ENCODE measurements around the gene PRAMEF11. TPM values are rescaled to one million over a fixed set of nuclear protein-coding genes. Genes with fewer than 3 reads are reported as not detected.
"Not testable (repeated sequence)": the region's sequence is repeated elsewhere in the genome, so short reads cannot be mapped to it uniquely, and the experiment has no call there.

The PRAMEF11 gene
- total and polyA plus RNA-seq, 2 donors (not counting 3 experiments of a cell fraction or from before 2014, with no cell fraction given): not detected

GRCh38 chr1:12798911-12799310 is 32.3 kb downstream of the PRAMEF11 start:
- no peak overlapping the region for H3K27ac ChIP-seq (ENCODE audit: insufficient read depth, low read depth, low read length)
- no peaks in the 10 kb centered on the region for H3K4me1 ChIP-seq (ENCODE audit: control insufficient read depth, extremely low read depth, insufficient read depth, low read length)
- no peak for DNase-seq (ENCODE audit: low read depth, low spot score)
- H3K36me3 ChIP-seq (ENCODE audit: control insufficient read depth in 2 of 2, extremely low read depth in 1 of 2, insufficient read depth in 2 of 2, low read length in 2 of 2): no peaks in the 10 kb centered on the region
- H3K9me3 ChIP-seq (replicated peaks; ENCODE audit: control insufficient read depth, insufficient read depth, low read length): no peaks in the 10 kb centered on the region
- BruUV-seq (replicated peaks): no TSS peak
- intact Hi-C loops (cut with micrococcal nuclease) (no loop called here), dilution Hi-C loops (cut with MboI; ENCODE audit: extremely low pct_ligation_motif_present, low sequenced_read_pairs) (no loop called here)
- no peaks in the 10 kb centered on the region for H3K79me2 ChIP-seq (ENCODE audit: control insufficient read depth, insufficient read depth, low read length)
- H3K4me3 ChIP-seq (replicated peaks in 1 of 3; ENCODE audit: insufficient read depth in 1 of 3, low read depth in 1 of 3, low read length in 3 of 3): no peak overlapping the region
- no peaks in the 10 kb centered on the region for H3K27me3 ChIP-seq (ENCODE audit: control insufficient read depth in 2 of 2, insufficient read depth in 2 of 2, low read length in 2 of 2)
- ChIA-PET POLR2A (no interaction called here), CTCF (no interaction called here)
- H3K4me2 ChIP-seq (ENCODE audit: insufficient read depth, low read length): no peak overlapping the region
- H3K9me1 ChIP-seq (replicated peaks; ENCODE audit: control insufficient read depth, extremely low read depth, insufficient read depth, low read length): no peaks in the 10 kb centered on the region
- no peaks in the 10 kb centered on the region for H4K20me1 ChIP-seq (replicated peaks; ENCODE audit: control insufficient read depth, extremely low read depth, insufficient read depth, low read length)
- TF ChIP-seq CTCF (IDR thresholded peaks at IDR 0.05; ENCODE audit: extremely low read depth in 1 of 2, insufficient read depth in 1 of 2, low read depth in 1 of 2, low read length in 2 of 2) (no peak), GATA2 (IDR thresholded peaks at IDR 0.05; ENCODE audit: insufficient read depth, insufficient read length, low read depth, low read length) (no peak), POLR2AphosphoS5 (IDR thresholded peaks at IDR 0.05; ENCODE audit: insufficient read depth, low read depth, low read length) (no peak), JUN (IDR thresholded peaks at IDR 0.05; ENCODE audit: borderline replicate concordance, insufficient read depth, insufficient read length, low read depth) (no peak), EZH2 (IDR thresholded peaks at IDR 0.05; ENCODE audit: borderline replicate concordance, low read depth, low read length, severe bottlenecking) (no peak), MAX (IDR thresholded peaks at IDR 0.05; ENCODE audit: insufficient read depth, insufficient read length) (no peak), FOS (IDR thresholded peaks at IDR 0.05; ENCODE audit: borderline replicate concordance, insufficient read depth, low read length) (no peak), MYC (IDR thresholded peaks at IDR 0.05; ENCODE audit: low read depth, low read length) (no peak), POLR2A (IDR thresholded peaks at IDR 0.05; ENCODE audit: low read depth, low read length) (no peak)
- H2AFZ ChIP-seq (ENCODE audit: low read depth, low read length): no peak overlapping the region
- no peak overlapping the region for H3K9ac ChIP-seq (replicated peaks; ENCODE audit: extremely low read depth, insufficient read depth, low read length)
- no peak for FAIRE-seq

GRCh38 chr1:12791097-12791496 is 40.1 kb downstream of the PRAMEF11 start, which contains the start of gene PRAMEF1:
TSS of gene PRAMEF1 (plus strand) at chr1:12791397. CDS start at chr1:12793228, 1,831 bp downstream.
- DNase-seq (ENCODE audit: low read depth, low spot score); H3K79me2 ChIP-seq (ENCODE audit: control insufficient read depth, insufficient read depth, low read length); H3K27ac ChIP-seq (ENCODE audit: insufficient read depth, low read depth, low read length); POLR2A ChIA-PET; CTCF ChIA-PET; H3K9me1 ChIP-seq (replicated peaks; ENCODE audit: control insufficient read depth, extremely low read depth, insufficient read depth, low read length); intact Hi-C loops (cut with micrococcal nuclease); H3K9me3 ChIP-seq (replicated peaks; ENCODE audit: control insufficient read depth, insufficient read depth, low read length); H3K36me3 ChIP-seq (ENCODE audit: control insufficient read depth in 2 of 2, extremely low read depth in 1 of 2, insufficient read depth in 2 of 2, low read length in 2 of 2); FAIRE-seq; H3K4me3 ChIP-seq (replicated peaks in 1 of 3; ENCODE audit: insufficient read depth in 1 of 3, low read depth in 1 of 3, low read length in 3 of 3); H3K4me2 ChIP-seq (ENCODE audit: insufficient read depth, low read length); H3K27me3 ChIP-seq (ENCODE audit: control insufficient read depth in 2 of 2, insufficient read depth in 2 of 2, low read length in 2 of 2); dilution Hi-C loops (cut with MboI; ENCODE audit: extremely low pct_ligation_motif_present, low sequenced_read_pairs); H4K20me1 ChIP-seq (replicated peaks; ENCODE audit: control insufficient read depth, extremely low read depth, insufficient read depth, low read length); H3K4me1 ChIP-seq (ENCODE audit: control insufficient read depth, extremely low read depth, insufficient read depth, low read length); H2AFZ ChIP-seq (ENCODE audit: low read depth, low read length); H3K9ac ChIP-seq (replicated peaks; ENCODE audit: extremely low read depth, insufficient read depth, low read length); BruUV-seq (replicated peaks): not testable (repeated sequence)

GRCh38 chr1:12784729-12785128 is 46.5 kb downstream of the PRAMEF11 start:
- H3K9me3 ChIP-seq (replicated peaks; ENCODE audit: control insufficient read depth, insufficient read depth, low read length); FAIRE-seq: not testable (repeated sequence)

More at GRCh38 chr1:12784729-12785128, 46.5 kb downstream of the PRAMEF11 start:
- intact Hi-C loops (cut with micrococcal nuclease); H3K27ac ChIP-seq (ENCODE audit: insufficient read depth, low read depth, low read length); dilution Hi-C loops (cut with MboI; ENCODE audit: extremely low pct_ligation_motif_present, low sequenced_read_pairs); H3K4me1 ChIP-seq (ENCODE audit: control insufficient read depth, extremely low read depth, insufficient read depth, low read length); H3K36me3 ChIP-seq (ENCODE audit: control insufficient read depth in 2 of 2, extremely low read depth in 1 of 2, insufficient read depth in 2 of 2, low read length in 2 of 2); DNase-seq (ENCODE audit: low read depth, low spot score); BruUV-seq (replicated peaks); H3K9me1 ChIP-seq (replicated peaks; ENCODE audit: control insufficient read depth, extremely low read depth, insufficient read depth, low read length); H2AFZ ChIP-seq (ENCODE audit: low read depth, low read length); POLR2A ChIA-PET; H3K4me2 ChIP-seq (ENCODE audit: insufficient read depth, low read length); H4K20me1 ChIP-seq (replicated peaks; ENCODE audit: control insufficient read depth, extremely low read depth, insufficient read depth, low read length); H3K4me3 ChIP-seq (replicated peaks in 1 of 3; ENCODE audit: insufficient read depth in 1 of 3, low read depth in 1 of 3, low read length in 3 of 3); H3K79me2 ChIP-seq (ENCODE audit: control insufficient read depth, insufficient read depth, low read length); CTCF ChIA-PET; H3K9ac ChIP-seq (replicated peaks; ENCODE audit: extremely low read depth, insufficient read depth, low read length); H3K27me3 ChIP-seq (ENCODE audit: control insufficient read depth in 2 of 2, insufficient read depth in 2 of 2, low read length in 2 of 2): not testable (repeated sequence)

All from endothelial cell of umbilical vein (primary cell).